GM21786 (cell line): ENCODE results near the gene TMEM229B.

ENCODE experiments used
- ATAC-seq: cut with Tn5 transposase; IDR thresholded peaks from one replicate; pipeline ENCODE4 v1.9.1; 2021; ENCODE audit not compliant: unreplicated experiment

Gene TMEM229B

DNA sequence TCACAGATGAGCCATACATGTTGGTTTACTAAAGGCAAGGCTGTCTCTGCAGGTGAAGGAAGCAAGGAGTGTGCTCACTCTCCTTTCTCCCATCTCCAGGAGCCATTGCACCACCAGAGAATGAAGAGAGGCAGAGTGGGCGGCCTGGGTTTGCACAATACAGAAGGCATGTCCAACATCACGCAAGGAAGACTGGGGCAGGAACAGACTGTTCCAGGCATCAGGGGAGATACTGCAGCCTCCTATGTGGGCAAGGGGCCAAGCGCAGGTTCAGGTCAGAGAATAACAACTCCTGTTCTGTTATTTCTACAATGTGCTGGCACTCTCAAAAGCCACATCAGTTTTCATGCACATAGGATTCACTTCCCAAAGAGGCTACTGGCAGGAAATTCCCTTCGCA is 1.7 kb upstream of the TMEM229B start:
- ATAC-seq: no peak

DNA sequence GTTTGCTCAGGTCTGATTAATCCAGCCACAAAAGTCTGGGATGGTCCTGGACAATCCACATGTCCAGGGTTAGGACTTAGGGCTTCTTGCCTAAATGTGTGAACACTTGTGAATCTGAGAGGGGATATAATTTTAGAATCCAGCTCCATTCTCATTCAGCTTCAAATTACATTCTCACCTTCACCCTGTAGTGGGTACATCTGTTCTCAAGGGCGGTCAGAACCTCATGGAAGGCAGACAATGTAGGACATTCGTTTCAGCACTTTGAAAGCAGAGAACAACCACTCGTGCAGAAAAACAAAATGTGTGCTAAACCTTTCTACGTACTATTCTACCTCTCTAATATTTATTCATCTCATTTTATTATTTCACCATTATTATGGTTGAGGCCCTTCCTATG is 1.2 kb downstream of the TMEM229B start:
- ATAC-seq: no peak

DNA sequence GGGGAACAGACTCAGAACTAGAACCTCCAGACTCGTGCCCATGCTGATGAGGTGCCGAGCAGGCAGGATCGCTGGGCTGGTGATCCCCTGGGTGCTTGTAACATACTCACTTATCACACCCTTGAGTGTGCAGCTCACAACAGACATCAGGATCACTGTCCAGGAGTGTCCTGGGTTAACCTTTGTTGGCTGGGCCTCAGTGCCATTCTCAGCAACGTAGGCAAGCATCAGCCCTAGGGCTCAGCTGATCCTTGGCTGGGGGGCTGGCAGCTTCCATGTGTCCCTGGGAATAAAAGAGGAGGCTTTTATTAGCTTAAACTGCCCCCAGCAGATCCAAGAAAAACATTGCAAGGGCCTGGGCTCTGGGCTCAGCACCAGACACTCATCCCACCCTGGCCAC is 1.6 kb downstream of the TMEM229B start:
- no peak for ATAC-seq

DNA sequence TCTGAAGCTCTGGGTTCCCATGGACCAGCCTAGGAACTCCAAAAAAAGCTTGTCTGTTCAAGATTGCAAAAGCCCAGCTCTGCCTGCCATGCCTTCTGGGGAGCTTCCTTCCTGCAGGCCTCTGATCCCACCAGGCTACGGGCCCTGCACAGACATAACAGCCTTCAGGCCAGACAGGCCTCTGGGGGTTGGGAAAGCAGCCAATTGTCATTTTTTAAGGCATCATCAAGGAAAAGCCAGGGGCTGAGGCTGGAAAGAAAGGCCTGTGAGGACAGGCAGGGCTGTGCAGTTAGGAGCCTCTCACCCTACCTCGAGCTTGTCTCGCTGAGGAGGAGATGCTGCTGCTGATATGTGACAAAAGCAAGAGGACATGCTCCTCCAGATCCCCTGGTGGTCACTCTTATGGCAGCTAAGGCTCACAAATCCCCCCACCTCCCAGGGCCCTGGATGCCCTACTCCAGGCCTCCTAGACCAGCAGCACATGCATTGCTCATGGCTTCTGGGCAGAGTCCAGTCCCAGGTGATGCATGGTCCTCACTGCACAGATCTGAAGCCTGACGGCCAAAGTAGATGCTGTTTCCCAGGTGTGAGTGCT is 2.9 kb downstream of the TMEM229B start:
- no peak for ATAC-seq

DNA sequence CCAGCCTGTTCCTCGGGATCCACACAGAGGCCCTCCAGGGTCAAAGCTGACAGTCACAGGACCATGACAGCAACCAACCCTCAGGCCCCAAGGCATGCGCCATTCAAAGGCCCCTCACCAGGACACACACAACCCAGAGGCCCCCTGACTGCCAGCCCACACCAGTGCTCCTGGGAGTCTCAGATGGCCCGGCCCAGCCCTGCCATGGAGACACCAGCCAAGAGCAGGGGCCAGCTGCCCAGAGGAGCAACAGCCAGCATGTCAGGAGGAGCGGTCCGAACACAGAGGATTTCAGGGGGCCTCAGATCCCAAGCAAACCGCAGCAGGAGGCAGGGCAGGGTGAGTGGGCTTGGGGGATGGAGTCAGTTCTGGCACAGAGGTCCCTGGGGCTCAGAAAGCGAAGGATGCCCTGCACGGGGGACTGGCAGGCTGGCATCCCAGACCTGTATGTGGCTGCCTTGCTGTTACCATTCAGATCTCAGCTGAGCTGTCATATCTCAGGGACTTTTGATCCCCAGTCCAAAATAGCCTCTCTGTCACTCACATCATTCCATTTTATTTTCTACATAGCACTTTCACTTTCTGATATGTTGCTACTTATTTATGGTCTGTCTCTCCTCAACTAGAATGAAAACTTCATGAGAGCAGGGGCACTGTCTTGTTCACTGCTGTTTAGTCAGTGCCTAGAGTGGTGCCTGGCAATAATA is 4.8 kb downstream of the TMEM229B start:
- no peak for ATAC-seq

DNA sequence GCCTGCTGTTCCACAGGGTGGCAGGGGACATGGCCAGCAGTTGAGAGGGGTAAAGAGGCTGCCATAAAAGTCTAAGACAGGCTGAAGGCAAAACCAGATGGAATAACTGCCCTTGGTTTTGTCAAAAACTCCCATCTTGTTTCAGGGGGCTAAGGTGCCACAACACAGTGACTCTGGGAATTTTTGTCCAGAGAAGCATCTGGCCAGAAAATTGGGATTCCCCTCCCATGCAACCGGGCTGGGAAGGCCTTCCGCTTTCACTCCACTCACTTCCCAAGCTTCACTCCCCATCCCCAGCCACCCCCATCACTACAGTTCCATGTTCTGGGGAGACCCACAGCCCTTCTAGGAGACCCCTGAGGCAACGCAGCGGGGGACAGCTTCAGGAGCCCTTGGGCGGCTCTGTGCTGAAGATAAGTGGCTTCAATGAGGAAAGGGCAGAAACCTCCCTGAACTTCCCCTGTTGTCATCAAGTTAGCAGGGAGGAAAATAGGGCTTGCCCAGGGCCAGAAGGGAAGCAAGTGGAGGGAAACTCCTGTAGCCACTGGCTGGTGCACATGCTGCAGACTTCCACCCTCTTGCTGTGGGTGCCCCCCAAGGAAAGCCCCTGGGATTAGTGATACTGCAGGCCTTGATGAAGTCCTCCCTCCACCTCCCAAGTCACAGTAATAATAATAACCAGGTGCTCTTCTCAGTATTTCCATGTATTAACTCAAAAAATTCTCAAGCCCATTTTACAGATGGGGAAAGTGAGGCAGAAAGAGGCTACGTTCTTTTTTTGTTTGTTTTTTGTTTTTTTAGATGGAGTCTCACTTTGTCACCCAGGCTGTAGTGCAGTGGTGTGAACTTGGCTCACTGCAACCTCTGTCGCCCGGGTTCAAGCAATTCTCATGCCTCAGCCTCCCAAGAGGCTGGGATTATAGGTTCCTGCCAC is 6.0 kb downstream of the TMEM229B start:
- no peak for ATAC-seq

DNA sequence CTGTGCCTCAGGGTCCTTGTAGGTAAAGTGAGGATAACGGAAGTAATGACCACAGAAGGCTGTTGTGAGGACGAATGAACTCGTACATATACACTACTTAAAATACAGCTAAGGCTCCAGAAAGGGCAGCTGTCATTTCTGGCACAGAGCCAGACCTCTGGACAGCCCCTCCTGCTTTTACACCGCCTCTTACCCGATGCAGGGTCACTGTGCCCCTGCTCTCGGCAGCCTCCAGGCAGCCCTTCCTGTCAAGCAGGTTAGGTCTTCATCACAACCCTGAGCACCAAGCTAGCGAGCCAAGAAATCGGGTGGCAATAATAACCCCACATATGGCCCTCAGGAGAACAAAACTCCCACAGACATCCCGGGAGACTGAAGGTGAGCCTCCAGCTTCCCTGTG is 8.5 kb downstream of the TMEM229B start:
- no peak for ATAC-seq

DNA sequence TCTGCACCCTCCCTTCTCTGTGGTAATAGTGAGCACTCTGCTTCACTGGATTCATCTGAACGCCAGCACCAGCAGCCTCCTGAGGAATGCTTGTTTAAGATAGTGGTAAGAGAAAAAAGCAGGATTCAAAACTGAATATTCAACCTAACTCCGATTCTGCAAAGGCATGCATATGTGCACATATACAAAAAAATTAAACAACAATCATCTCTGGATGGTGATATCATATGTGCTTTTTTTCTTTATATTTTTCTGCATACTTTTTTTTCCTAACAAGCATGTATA is 9.8 kb downstream of the TMEM229B start:
- no peak for ATAC-seq

DNA sequence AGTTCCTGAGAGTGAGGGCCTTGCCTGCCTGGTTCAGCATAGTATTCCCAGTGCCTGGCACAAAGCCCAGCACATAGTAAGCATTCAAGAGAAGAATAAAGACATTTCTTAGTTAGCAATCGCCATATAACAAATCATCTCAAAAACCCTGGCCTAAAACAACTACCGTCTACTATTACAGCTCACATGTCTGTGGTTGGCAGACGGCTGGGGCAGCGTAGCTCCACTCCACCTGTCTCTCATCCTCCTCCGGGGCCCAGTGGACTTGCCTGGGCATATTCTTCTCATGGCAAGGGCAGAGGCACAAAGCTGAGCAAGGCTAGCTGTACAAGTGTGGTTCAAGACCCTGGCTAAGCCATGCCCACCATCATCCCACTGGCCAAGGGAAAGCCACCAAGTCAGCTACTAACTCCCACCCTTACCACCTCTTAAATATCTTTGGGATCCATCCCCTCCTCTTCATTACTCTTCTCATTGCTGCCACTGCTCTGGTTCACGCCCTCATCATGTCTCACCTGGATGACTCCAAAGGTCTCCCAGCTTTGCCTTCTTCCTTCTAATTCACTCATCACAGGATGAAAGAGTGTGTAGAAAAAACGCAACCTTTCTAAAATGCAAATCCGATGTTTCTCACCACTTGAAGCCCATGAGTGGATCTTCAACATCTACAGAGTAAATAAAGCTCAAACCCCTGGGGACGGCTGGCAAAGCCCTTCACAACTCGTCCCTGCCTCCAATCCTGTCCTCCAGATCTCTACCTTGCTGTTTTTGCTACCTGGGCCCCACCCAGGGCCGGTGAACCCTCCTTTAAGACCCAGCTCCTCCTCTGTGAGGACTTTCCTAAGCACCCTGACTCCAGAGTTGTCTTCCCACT is 10.4 kb downstream of the TMEM229B start:
- ATAC-seq: no peak

DNA sequence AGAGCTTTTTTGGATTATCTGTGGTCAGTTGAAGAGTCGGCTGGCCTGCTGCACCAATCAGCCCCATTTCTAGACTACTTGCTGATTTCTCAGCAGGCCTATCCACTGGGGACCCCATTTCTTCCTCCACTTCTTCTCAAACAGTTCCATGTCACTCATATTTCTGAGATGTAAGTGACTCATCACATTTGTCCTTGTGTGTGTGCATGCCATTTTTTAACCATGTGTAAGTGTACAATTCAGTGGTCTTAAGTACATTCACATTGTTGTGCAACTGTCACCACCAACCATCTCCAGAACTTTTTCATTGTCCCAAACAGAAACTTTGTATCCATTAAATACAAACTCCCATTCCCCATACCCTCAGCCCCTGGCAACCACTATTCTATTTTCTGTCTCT is 14.2 kb downstream of the TMEM229B start:
- ATAC-seq: no peak

DNA sequence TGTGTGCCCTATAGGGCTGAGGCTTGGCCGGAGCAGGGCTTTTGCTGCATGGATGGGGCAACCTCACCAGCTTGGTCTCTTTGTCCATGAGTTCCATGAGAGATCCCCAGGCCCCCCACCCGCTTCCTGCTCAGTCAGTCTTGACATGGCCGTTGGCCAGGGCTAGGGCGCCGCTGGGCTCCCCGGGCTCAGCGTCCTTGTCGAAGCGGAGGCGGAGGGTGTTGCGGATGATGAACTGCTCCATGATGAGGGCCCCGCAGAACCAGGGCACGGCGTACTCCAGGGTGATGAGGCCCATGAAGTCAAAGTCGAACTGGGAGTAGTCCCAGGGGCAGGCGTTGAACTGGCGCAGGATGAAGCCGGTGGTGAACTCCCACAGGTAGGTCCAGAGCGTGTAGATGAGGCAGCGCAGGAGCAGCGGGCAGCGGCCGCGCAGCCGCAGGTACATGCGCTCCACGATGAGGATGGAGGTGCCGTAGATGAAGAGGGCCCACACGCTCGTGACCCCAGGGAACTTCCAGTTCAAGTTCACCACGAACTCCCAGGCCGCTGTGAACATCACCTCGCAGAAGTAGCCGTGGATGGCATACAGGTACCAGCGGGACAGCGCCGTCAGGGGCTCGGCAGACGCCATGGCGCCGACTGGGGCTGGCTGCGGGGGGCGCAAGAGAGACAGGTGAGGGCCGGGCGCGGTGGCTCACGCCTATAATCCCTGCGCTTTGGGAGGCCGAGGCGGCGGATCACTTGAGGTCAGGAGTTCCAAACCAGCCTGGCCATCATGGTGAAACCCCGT is 15.0 kb downstream of the TMEM229B start:
- no peak for ATAC-seq

DNA sequence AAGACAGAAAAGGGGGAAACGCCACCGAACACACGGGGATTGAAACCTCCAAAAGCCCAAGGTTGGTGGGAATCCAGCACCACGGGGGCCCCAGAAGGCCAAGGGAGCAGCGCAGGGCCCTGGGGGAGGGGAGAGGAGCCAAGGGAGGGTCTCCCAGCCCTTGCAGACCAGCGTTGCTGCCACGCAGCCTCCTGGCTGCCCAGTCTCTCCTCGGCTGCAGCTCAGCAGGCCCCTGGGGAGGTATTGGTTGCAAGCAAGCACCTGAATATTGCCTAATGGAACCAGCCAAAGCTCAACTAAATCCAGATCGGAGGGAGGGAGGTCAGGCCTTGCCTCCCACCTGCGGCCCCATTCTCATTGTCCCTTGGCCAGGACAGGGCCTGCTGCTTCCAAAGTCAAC is 15.8 kb downstream of the TMEM229B start:
- ATAC-seq: no peak

DNA sequence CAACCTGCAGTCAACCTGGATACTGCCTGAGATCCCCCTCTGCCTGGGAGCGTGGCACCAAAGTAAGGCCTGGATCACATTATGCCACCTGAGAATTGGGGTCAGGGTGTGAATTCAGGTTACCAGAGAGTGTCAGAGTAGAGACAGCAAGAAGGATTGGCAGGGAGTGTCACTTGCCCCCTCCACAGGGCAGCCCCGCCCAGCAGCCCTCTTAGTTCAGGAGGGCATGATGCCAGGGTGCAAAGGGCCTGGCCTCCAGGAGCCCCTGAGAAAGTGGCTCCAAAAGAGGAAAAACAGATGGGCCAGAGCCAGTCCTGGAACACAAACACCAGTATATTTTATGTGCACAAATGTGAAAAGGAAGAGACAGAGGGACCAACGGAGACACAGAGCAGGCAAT is 18.6 kb downstream of the TMEM229B start:
- no peak for ATAC-seq

DNA sequence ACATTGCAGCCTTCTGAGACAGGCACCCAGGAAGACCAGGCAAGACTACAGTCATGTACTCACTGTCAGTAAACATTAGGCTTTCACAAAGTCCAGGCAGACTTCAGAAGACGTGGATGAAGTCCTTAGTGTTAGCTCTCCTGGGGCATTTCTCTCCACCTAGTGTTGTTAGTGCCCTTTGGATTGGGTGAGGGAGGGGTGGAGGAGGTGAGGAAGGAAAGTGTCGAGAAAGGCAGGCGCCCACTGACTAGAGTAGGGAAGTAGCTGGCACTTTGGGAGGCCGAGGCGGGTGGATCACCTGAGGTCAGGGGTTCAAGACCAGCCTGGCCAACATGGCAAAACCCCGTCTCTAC is 20.2 kb downstream of the TMEM229B start:
- no peak for ATAC-seq

DNA sequence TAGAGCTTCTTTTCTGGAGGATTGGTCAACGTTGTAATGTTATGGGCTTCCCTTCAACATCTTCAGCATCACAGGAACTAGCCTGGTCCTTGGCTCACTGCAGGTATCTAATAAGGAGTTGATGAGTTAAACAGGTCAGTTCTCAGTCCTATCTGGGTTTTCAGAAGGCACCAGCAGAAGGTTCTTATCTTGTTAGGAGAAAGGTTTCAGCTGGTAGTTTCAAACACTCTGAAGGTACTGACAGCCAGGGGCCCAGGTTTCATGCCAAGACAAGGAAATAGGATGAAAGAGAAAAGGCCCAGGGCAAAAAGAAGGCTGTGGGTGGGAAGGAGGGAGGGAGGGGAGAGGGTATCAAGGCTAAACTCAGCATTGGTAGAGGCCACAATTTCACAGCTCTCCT is 21.4 kb downstream of the TMEM229B start:
- ATAC-seq: no peak

DNA sequence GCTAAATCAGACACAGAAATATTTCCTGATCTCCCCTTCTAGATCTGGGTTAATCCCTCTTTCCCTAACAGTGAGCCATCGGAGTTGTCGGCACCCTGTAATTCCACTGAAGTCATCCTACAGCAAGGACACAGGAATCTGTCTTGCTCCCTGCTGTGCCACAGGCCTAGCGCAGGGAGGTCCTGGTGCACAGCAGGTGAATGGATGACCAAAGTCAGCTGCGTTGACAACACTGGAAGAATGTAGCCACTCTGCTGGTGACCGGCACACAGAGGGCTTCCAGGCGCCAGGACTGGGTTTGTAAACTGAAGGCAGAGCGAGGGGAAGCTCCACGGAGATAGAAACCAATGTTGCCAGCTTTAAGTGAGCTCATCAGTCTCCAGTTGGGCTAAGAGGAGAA is 23.6 kb downstream of the TMEM229B start:
- no peak for ATAC-seq

DNA sequence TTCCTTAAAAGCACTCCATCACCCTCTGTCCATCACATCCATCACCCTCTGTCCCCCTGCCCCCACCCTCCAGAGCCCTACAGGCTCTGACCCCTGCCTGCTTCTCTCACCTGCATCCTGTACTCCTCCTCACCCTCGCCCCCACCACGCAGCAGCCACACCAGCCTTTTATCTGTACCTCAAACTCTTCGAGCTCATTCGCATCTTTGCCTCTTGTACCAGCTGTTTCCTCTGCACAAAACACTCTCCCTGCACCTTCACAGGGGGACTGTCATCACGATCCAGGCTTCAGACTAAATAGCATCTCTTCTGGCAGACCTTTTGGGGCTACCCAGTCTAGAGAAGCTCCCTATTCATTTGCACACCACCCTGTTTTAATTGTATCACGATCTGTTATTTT is 24.1 kb downstream of the TMEM229B start:
- ATAC-seq: no peak

DNA sequence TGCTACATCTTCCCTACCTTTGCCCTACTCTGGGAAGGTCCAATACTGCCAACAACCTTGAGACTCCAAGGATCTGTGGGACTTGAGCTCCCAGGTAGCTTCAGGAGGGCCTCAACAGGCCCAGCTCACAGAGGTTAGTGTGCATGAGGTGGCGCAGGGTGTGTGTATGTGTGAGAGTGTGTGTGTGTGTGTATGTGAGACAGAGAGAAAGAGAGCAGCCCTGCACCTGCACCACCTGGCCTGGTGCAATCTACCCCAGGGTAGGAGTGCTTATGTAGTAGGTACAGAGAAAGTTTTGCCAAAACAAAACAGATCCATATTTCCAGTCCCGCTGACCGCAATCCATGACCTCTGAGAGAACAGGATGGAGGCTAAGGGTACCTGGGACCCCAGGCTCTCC is 24.6 kb downstream of the TMEM229B start:
- no peak for ATAC-seq

DNA sequence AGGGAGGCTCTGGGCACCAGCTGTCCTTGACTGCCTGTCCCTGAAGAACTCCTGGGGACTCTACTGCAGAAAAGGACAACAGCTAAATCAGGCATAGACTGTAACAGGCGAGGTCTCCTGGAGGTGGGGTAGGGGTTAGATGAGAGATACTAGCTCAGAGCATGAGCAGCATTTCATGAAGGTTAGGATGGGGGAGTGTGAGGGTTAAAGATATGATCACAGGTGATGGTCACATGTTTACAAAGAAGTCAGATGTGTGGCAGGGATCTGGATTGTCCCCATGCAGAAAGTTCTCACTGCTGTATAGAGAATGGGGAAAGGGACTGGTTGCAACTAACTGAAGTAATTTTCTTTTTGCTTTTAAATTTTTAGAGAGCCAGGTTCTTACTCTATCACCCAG is 26.5 kb downstream of the TMEM229B start:
- ATAC-seq: no peak

DNA sequence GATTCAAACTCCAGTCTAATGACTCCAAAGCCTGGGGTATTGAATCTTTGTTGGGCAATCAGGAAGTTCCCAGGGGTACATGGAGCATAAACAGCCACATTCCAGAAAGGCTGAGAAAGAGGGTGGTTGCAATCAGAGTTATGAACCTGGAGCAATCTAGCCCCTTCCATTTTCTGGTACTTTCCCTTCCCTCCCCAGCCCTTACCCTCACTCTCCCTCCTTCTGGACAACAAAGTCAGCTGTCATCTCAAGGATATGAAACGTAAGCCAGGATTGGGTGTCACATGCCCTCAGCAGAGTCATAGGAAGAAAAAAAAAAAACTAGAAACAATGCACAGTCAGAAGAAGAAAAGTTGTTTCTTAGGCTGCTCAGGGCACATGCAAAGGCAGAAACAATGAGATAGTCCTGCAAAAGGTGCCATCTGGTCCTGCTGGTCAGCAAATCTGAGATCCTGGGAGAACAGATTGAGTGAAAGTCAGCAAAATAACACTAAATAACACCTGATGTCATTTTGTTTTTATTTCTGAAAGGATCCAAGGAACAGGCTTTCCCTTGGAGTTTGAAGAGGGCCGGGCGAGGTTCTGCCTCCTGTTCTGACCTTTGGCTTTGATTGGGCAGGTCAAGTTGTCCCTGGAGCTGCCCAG is 27.1 kb downstream of the TMEM229B start:
- ATAC-seq: no peak
